Measurements from ENCODE around the gene CTBP1. TPM values are rescaled to one million over a fixed set of nuclear protein-coding genes. Genes with fewer than 3 reads are reported as not detected.

Gene CTBP1
- total RNA-seq, 1 experiment from 2014 or later: 136 TPM

- no peaks in the 10 kb centered on the region for H3K4me1 ChIP-seq (ENCODE audit: insufficient read depth, low read length)
- H3K18ac ChIP-seq (ENCODE audit: insufficient read length, low read depth, low read length): no peak overlapping the region
- no peak overlapping the region for H3K23ac ChIP-seq (ENCODE audit: insufficient read length, low read depth, low read length)
- no peaks in the 10 kb centered on the region for H3K27me3 ChIP-seq (ENCODE audit: insufficient read depth, low read length)
- no peaks in the 10 kb centered on the region for H3K9me3 ChIP-seq (ENCODE audit: control insufficient read depth, low read depth, low read length)
- no peak for DNase-seq
- no peak overlapping the region for H3K4ac ChIP-seq (ENCODE audit: low read depth, low read length)
- H2AFZ ChIP-seq (ENCODE audit: low read length): no peak overlapping the region
- Mint-ChIP-seq H3K36me3 (ENCODE audit: insufficient read depth in 1 of 3, low read depth in 3 of 3) (peaks cover 2 to 45% (median 35%) of the 10 kb centered on the region in 3 experiments), H3K27me3 (ENCODE audit: low read depth) (no peaks in the 10 kb centered on the region), H3K27ac (peak overlapping the region in 2 of 3 experiments; percentile 79 to 92; a peak in 4 of 7 replicates), H3K9me3 (no peaks in the 10 kb centered on the region; a peak in 1 of 5 replicates), H3K4me3 (peak overlapping the region in 1 of 2 experiments; percentile 16; a peak in 1 of 5 replicates), H3K4me1 (peaks cover 32 to 39% of the 10 kb centered on the region in 2 experiments)
- H3K23me2 ChIP-seq (ENCODE audit: insufficient read length, low read depth, low read length, poor library complexity, severe bottlenecking): no peaks in the 10 kb centered on the region
- no peak overlapping the region for H3K56ac ChIP-seq (ENCODE audit: insufficient read length, low read depth, low read length)
- H4K8ac ChIP-seq (replicated peaks; ENCODE audit: insufficient read length, low read depth, low read length): no peak overlapping the region
- no peak overlapping the region for H3K27ac ChIP-seq (ENCODE audit: insufficient read length, low read depth, low read length)
- H2BK15ac ChIP-seq (ENCODE audit: low read depth, low read length): no peak overlapping the region
- TF ChIP-seq, protein P1, sequence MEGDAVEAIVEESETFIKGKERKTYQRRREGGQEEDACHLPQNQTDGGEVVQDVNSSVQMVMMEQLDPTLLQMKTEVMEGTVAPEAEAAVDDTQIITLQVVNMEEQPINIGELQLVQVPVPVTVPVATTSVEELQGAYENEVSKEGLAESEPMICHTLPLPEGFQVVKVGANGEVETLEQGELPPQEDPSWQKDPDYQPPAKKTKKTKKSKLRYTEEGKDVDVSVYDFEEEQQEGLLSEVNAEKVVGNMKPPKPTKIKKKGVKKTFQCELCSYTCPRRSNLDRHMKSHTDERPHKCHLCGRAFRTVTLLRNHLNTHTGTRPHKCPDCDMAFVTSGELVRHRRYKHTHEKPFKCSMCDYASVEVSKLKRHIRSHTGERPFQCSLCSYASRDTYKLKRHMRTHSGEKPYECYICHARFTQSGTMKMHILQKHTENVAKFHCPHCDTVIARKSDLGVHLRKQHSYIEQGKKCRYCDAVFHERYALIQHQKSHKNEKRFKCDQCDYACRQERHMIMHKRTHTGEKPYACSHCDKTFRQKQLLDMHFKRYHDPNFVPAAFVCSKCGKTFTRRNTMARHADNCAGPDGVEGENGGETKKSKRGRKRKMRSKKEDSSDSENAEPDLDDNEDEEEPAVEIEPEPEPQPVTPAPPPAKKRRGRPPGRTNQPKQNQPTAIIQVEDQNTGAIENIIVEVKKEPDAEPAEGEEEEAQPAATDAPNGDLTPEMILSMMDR (conservative IDR thresholded peaks at IDR 0.05): no peak
- no peak overlapping the region for H2BK12ac ChIP-seq (ENCODE audit: insufficient read length, low read depth, low read length)
- no peak overlapping the region for H2BK120ac ChIP-seq (ENCODE audit: low read depth, low read length, poor library complexity, severe bottlenecking)
- H3K14ac ChIP-seq (ENCODE audit: insufficient read depth, low read length): no peak overlapping the region
- peaks cover 17% of the 10 kb centered on the region for H3K79me1 ChIP-seq (ENCODE audit: insufficient read depth, low read depth, low read length, poor library complexity, severe bottlenecking)
- WGBS (ENCODE audit: extremely low coverage, insufficient read length, low lambda C conversion rate): no CpG with 5 or more reads among the region's 18 CpGs
- H4K20me1 ChIP-seq (ENCODE audit: control insufficient read depth, insufficient read depth, insufficient read length): no peaks in the 10 kb centered on the region
- no peak overlapping the region for H3T11ph ChIP-seq (ENCODE audit: low read length)
- no peak overlapping the region for H3K9ac ChIP-seq (ENCODE audit: extremely low read depth, insufficient read length, low read length)
- H3K79me2 ChIP-seq (ENCODE audit: insufficient read depth, low read length): peaks cover 60% of the 10 kb centered on the region; the same call in 1 of the 2 replicates
- no peak overlapping the region for H4K5ac ChIP-seq (ENCODE audit: insufficient read length, low read depth, low read length)
- no peak overlapping the region for H2AK5ac ChIP-seq (ENCODE audit: insufficient read length, low read length)
- H3K4me2 ChIP-seq (ENCODE audit: insufficient read depth, insufficient read length, low read length): no peak overlapping the region
- no peak overlapping the region for H2BK20ac ChIP-seq (ENCODE audit: low read depth, low read length, poor library complexity, severe bottlenecking)
- H2BK5ac ChIP-seq (ENCODE audit: insufficient read length, low read length): no peak overlapping the region
- no peak overlapping the region for H4K91ac ChIP-seq (ENCODE audit: insufficient read length, low read depth, low read length)
These were observed 47.5 kb upstream of the CTBP1 start for GRCh38 chr4:1296324-1297022.

Measured in H9 (cell line).